ENCODE results near the gene C2CD3. TPM values are rescaled to one million over a fixed set of nuclear protein-coding genes. Genes with fewer than 3 reads are reported as not detected.
A peak's percentile ranks its signal among the peaks of the same experiment; 100 is the strongest.

Gene C2CD3
- total RNA-seq, 1 donor from 2014 or later = 23.8 TPM

DNA sequence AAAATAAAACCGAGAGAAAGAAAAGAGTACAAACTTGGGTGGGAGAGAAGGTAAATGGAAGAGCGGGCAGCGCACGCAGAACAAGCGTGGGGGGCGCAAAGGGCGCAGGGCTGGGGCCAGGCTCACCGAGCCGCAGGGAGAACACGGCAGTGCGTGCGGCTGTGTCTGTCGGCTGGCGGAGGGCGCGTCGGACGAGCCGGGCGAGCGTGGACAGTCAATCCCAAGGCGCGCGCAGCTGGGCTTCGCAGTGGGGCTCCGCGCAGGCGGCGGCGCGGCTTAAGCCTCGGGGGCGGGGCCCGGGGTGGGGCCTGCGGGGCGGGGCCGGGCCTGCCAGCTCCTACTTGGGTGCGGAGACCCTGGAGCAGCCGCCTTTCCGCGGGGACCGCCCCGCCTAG lies 188.2 kb downstream of the C2CD3 start, which contains the start of gene UCP2:
UCP2 (minus strand) TSS at position 249 of the 395 bp plus-strand sequence. CDS start 4,465 bp downstream, outside the sequence.
- TF ChIP-seq POLR2AphosphoS5 (IDR thresholded peaks at IDR 0.05; ENCODE audit: insufficient read depth in 1 of 2, low read depth in 1 of 2) (no peak), POLR2A (IDR thresholded peaks at IDR 0.05) (peak in 1 of 2 donors; percentile 7)
- TF ChIP-seq, protein P1, sequence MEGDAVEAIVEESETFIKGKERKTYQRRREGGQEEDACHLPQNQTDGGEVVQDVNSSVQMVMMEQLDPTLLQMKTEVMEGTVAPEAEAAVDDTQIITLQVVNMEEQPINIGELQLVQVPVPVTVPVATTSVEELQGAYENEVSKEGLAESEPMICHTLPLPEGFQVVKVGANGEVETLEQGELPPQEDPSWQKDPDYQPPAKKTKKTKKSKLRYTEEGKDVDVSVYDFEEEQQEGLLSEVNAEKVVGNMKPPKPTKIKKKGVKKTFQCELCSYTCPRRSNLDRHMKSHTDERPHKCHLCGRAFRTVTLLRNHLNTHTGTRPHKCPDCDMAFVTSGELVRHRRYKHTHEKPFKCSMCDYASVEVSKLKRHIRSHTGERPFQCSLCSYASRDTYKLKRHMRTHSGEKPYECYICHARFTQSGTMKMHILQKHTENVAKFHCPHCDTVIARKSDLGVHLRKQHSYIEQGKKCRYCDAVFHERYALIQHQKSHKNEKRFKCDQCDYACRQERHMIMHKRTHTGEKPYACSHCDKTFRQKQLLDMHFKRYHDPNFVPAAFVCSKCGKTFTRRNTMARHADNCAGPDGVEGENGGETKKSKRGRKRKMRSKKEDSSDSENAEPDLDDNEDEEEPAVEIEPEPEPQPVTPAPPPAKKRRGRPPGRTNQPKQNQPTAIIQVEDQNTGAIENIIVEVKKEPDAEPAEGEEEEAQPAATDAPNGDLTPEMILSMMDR (IDR thresholded peaks at IDR 0.05) = no peak
- peaks cover 17% of the 10 kb centered on the region for H3K4me1 ChIP-seq
- DNase-seq (ENCODE audit: extremely low spot score in 2 of 2) = no peak
- no peaks in the 10 kb centered on the region for H3K9me3 ChIP-seq
- H3K4me3 ChIP-seq = peak within 1 kb of the TSS; percentile 60 to 64
- no peaks in the 10 kb centered on the region for H3K27me3 ChIP-seq
- peak within 1 kb of the TSS; percentile 42 for H3K27ac ChIP-seq
- intact Hi-C loops (cut with DNase I) = no loop called here
- no peaks in the 10 kb centered on the region for H3K36me3 ChIP-seq

DNA sequence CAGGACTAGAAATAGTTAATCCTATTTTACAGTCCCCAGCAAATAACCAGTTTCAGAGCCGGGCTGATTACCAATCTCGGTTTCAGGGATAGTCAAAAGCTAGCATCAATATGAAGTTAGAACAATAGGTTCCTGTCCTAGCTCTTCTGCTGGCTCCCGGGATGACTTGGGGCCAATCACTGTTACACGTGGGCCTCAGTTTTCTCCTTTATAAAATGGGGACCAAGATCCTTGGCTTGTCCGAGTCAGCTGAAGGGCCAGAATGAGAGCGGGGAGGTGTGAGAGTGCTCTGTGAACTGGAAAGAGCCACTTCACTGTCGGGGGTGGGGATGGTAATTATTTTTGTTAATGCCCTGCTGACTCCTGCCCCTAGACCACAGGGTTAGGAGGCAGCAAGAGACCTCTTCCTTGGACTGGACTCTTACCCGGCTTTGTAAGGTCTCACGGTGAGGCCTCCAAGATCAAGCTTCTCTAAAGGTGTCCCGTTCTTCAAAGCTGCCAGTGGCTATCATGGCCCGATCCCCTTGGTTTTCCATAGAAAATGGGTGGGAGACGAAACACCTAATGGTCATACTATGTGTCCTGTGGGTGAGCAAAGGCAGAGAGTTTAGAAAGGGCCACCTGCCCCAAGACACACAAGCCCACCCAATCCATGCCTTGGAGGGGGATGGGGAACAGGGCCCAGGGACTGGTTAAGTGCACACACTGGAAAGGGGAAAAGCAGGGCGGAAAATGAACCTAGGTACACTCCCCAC lies 189.6 kb downstream of the C2CD3 start:
- Histone ChIP-seq H3K4me3 (peak overlapping the region; percentile 10 to 60), H3K4me1 (peaks cover 17% of the 10 kb centered on the region), H3K27me3 (no peaks in the 10 kb centered on the region), H3K9me3 (no peaks in the 10 kb centered on the region), H3K27ac (no peak overlapping the region), H3K36me3 (no peaks in the 10 kb centered on the region)
- TF ChIP-seq POLR2A (IDR thresholded peaks at IDR 0.05) (no peak), POLR2AphosphoS5 (IDR thresholded peaks at IDR 0.05; ENCODE audit: insufficient read depth in 1 of 2, low read depth in 1 of 2) (no peak)
- TF ChIP-seq, protein P1 (IDR thresholded peaks at IDR 0.05) = no peak
- no peak for DNase-seq (ENCODE audit: extremely low spot score in 2 of 2)
- intact Hi-C loops (cut with DNase I) = no loop called here

DNA sequence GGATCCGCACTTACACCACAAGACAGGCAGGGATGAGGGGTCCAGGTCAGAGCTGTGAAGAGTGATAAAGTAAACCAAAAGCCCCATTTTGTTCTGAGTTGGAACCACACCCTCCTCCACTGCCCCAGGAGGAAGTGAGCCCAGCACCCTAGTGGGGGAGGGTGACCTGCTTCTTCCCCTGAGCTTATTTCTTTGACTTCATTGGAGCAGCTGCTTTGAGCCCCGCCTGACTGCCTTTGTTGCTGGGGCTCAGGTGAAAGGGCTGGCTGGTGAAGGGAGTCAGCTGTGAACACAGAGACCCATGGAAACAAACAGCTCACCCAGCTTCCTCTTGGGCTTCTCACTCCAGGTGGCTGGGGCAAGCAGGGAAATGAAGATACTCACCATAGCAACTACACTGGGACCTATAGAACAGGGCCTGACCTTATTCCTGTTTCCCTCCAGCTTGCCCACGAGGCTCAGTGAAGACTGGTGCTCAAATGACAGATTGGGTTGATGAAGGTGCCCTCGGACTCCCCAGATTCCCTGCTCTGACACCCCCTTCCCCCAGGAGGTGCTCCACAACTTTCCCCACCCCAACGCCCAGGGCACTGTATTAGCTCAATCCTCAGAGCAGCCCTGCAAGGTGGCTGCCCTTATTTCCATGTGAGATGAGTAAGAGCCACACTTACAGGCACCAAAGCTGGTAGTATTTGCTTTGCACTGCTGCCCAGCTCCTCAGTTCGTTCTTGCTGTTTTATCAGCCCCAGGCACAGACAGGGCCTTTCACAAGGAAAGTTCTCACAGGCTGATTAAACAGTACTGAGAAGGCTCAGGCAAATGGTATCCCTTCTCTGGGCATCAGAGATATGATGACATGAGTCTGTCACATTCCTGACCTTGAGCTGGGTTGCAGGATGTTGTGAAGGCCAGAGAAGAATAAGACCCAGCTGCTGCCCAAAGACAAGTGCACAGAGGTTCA lies 190.5 kb downstream of the C2CD3 start:
- Histone ChIP-seq H3K27ac (no peak overlapping the region), H3K4me3 (peak overlapping the region in 1 of 2 donors; percentile 60), H3K27me3 (no peaks in the 10 kb centered on the region), H3K36me3 (no peaks in the 10 kb centered on the region), H3K9me3 (no peaks in the 10 kb centered on the region), H3K4me1 (peaks cover 17% of the 10 kb centered on the region)
- DNase-seq (ENCODE audit: extremely low spot score in 2 of 2) = no peak
- intact Hi-C loops (cut with DNase I) = no loop called here
- TF ChIP-seq POLR2AphosphoS5 (IDR thresholded peaks at IDR 0.05; ENCODE audit: insufficient read depth in 1 of 2, low read depth in 1 of 2) (peak in 1 of 2 donors; percentile 23), POLR2A (IDR thresholded peaks at IDR 0.05) (no peak)

DNA sequence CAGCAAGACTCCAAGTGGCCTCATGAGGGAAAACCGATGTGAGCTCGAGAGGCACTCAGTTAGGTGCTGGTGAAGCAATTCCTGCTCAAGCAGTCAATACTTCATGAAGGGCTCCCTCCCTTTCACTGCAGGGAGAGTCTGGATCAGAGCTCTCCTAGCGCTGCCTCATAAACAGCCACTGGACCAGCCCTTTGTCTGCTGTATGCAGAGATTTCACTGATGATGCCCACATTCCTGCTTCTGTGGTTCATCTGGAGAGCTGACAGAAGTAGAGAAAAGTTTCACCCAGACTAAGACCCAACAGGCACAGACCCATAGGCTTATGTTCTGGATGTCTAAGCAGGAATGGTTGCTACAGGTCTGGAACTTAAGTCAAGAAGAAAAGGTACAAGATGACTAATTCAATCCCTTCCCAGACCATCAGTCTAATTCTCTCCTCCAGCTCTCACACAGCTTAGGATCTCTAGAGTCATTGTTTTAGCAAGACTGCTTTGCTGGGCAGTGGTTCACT lies 192.2 kb downstream of the C2CD3 start:
- intact Hi-C loops (cut with DNase I) = loop anchor here (5.0 kb wide), 1 partner anchor 691 kb away; no protein-coding TSS in a partner anchor
- DNase-seq (ENCODE audit: extremely low spot score in 2 of 2) = peak in 1 of 2 donors; percentile 14
- no peaks in the 10 kb centered on the region for H3K9me3 ChIP-seq
- peaks cover 21% of the 10 kb centered on the region for H3K4me1 ChIP-seq
- H3K27ac ChIP-seq = no peak overlapping the region
- H3K27me3 ChIP-seq = no peaks in the 10 kb centered on the region
- H3K4me3 ChIP-seq = no peak overlapping the region
- H3K36me3 ChIP-seq = no peaks in the 10 kb centered on the region
- TF ChIP-seq POLR2A (IDR thresholded peaks at IDR 0.05) (no peak), POLR2AphosphoS5 (IDR thresholded peaks at IDR 0.05; ENCODE audit: insufficient read depth in 1 of 2, low read depth in 1 of 2) (no peak)
- TF ChIP-seq, protein P1 (IDR thresholded peaks at IDR 0.05) = no peak
